Dedifferentiated amniotic fluid mesenchymal stem cell (primary cell): ENCODE data around the gene ZNF155.
"Not testable (repeated sequence)": the region's sequence is repeated elsewhere in the genome, so short reads cannot be mapped to it uniquely, and the experiment has no call there.

ENCODE experiments used
- DNase-seq: peaks from one replicate; pipeline ENCODE4 v3.0.0-alpha.2; 2016; ENCODE audit errors: extremely low spot score

ZNF155 gene

GRCh38 chr19:43983912-43984686, at the start of gene ZNF155:
Gene ZNF155 (plus strand): TSS chr19:43984188. CDS start chr19:43988544, 4,356 bp downstream.
- DNase-seq, result peak; percentile 97

- peak; percentile 93 for DNase-seq
Measured at GRCh38 chr19:43934985-43935708, 48.8 kb upstream of the ZNF155 start, which contains the start of gene ZNF45. Gene ZNF45 (minus strand): TSS chr19:43935282. CDS start chr19:43922185, 13,097 bp downstream.

- DNase-seq, result no peak
Measured at GRCh38 chr19:43936188-43936587, 47.8 kb upstream of the ZNF155 start.

GRCh38 chr19:43939557-43940260, 44.3 kb upstream of the ZNF155 start:
- no peak for DNase-seq

GRCh38 chr19:43940719-43941118, 43.3 kb upstream of the ZNF155 start:
- no peak for DNase-seq

GRCh38 chr19:43941209-43941608, 42.8 kb upstream of the ZNF155 start:
- DNase-seq, result no peak

GRCh38 chr19:43947412-43947811, 36.6 kb upstream of the ZNF155 start:
- not testable (repeated sequence) for DNase-seq

- DNase-seq, result not testable (repeated sequence)
Measured at GRCh38 chr19:43949803-43950202, 34.2 kb upstream of the ZNF155 start.

- peak; percentile 99 for DNase-seq
Measured at GRCh38 chr19:43950834-43951645, 32.9 kb upstream of the ZNF155 start, which contains the start of gene ZNF221. Gene ZNF221 (plus strand): TSS chr19:43951228. CDS start chr19:43962727, 11,499 bp downstream.

- no peak for DNase-seq
Measured at GRCh38 chr19:43956827-43957226, 27.2 kb upstream of the ZNF155 start.

- DNase-seq, result no peak
Measured at GRCh38 chr19:43957891-43958290, 26.1 kb upstream of the ZNF155 start.

GRCh38 chr19:43960411-43960810, 23.6 kb upstream of the ZNF155 start:
- no peak for DNase-seq

- DNase-seq, result no peak
Measured at GRCh38 chr19:43966079-43966694, 17.8 kb upstream of the ZNF155 start.

GRCh38 chr19:43976732-43977131, 7.3 kb upstream of the ZNF155 start:
- DNase-seq, result no peak

GRCh38 chr19:43983544-43983911, 460 bp upstream of the ZNF155 start:
- DNase-seq, result no peak

GRCh38 chr19:43984687-43985000, 656 bp downstream of the ZNF155 start:
- no peak for DNase-seq

GRCh38 chr19:43997631-43998290, 13.8 kb downstream of the ZNF155 start:
- DNase-seq, result no peak

GRCh38 chr19:44002212-44002565, 18.2 kb downstream of the ZNF155 start:
- DNase-seq, result no peak

- DNase-seq, result peak; percentile 98
Measured at GRCh38 chr19:44002566-44003460, 18.8 kb downstream of the ZNF155 start, which contains the start of gene ZNF230. Gene ZNF230 (plus strand): TSS chr19:44002957. CDS start chr19:44007079, 4,122 bp downstream.
